GM12875 (cell line): ENCODE measurements around the gene MEGF6.

Source experiments
- H3K4me3 ChIP-seq: one replicate; pipeline ENCODE4 v1.5.1; 2011; ENCODE audit warnings: low read depth, low read length, control low read depth
- TF ChIP-seq, protein P1 (sequence below): IDR thresholded peaks from 2 replicates; pipeline ENCODE4 v1.5.1; 2011; ENCODE audit warnings: low read depth, mild to moderate bottlenecking, control low read depth, inconsistent platforms, low read length, moderate library complexity, borderline replicate concordance; ENCODE audit not compliant: insufficient read depth

Gene MEGF6

DNA sequence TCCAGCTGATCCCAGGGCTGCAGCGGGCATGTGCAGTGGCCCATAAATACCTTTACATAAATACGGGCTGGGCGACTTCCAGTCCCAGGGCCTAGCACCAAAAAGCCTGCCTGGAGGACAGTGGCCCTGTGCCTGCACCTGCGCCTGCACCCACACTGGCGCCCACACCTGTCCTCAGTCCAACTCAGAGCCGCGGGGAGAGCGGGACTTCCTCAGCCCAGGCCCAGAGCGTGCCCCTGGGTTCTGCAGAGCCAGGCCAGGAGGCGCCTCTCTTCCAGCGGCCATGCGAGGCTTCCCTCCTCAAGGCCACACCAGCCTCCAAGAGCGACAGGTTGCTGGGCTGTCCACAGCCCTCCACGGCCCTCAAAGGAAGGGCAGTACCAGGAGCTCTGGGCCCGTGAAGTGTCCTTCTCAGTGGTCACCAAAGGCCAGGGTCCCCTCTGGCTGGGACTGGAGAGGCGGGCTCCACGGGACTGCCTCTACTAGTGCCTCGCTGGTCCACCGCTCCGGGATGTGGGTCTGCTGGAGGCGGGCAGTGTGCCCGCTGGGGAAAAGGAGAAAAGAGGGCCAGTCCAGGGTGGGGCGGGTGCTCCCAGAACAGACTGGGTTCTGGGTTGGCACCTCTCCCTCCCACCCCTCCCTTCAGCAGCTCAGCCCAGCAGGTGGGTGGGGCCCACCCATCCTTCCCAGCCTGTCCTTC lies 121.1 kb downstream of the MEGF6 start:
- TF ChIP-seq, protein P1, sequence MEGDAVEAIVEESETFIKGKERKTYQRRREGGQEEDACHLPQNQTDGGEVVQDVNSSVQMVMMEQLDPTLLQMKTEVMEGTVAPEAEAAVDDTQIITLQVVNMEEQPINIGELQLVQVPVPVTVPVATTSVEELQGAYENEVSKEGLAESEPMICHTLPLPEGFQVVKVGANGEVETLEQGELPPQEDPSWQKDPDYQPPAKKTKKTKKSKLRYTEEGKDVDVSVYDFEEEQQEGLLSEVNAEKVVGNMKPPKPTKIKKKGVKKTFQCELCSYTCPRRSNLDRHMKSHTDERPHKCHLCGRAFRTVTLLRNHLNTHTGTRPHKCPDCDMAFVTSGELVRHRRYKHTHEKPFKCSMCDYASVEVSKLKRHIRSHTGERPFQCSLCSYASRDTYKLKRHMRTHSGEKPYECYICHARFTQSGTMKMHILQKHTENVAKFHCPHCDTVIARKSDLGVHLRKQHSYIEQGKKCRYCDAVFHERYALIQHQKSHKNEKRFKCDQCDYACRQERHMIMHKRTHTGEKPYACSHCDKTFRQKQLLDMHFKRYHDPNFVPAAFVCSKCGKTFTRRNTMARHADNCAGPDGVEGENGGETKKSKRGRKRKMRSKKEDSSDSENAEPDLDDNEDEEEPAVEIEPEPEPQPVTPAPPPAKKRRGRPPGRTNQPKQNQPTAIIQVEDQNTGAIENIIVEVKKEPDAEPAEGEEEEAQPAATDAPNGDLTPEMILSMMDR, result no peak
- no peak overlapping the region for H3K4me3 ChIP-seq

GRCh38 chr1:3488432-3488831 lies 122.9 kb downstream of the MEGF6 start:
- H3K4me3 ChIP-seq, result no peak overlapping the region
- TF ChIP-seq, protein P1, result no peak

DNA sequence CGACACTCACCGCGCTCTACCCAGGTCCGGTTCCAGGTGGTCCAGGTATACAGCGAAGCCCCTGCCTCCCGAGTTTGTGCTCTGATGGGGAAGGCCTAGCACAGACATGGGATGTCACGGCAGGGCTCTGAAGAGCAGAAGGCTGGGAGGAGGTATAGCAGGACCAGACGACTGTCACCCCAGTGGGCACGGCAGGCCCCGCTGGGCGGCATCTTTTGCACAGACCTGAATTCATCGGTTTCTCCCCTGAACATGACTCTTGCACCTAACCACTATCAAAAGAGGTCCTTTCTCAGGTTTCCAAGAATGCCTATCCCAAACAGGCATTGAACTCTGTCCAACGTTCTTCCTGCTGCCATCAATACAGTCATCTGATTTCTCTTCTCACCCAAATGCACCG lies 126.3 kb downstream of the MEGF6 start:
- TF ChIP-seq, protein P1, result no peak
- H3K4me3 ChIP-seq, result no peak overlapping the region

DNA sequence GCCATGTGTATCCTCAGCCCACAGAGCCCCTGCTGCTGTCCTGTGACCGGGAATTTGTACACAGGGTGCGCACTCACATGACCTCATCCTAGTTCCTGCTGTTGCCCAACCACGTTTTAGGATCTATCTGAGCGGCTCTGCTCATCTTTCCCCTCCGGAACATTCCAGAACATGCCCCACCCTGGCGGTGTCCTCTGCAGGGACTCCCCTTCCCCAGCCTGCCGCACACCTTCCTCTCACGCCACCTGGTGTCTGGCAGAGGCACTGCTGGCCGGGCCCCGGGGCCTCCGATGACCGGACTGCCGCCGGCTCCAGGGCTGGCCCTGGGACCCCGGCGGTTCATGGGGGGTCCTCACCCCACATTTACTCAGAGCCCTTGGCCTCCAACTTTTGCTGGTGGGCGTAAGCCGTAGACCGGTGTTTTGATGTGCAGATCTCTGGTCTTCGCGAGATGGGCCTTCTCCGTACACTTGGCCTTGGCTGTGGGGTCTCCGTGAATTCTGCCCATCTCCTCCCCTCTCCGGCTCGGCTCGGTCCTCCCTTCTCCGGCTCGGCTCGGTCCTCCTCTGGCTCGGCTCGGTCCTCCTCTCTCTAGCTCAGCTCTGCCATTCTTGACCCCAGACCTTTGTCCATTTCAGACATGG lies 127.4 kb downstream of the MEGF6 start:
- TF ChIP-seq, protein P1, result peak; percentile 91
- H3K4me3 ChIP-seq, result no peak overlapping the region

DNA sequence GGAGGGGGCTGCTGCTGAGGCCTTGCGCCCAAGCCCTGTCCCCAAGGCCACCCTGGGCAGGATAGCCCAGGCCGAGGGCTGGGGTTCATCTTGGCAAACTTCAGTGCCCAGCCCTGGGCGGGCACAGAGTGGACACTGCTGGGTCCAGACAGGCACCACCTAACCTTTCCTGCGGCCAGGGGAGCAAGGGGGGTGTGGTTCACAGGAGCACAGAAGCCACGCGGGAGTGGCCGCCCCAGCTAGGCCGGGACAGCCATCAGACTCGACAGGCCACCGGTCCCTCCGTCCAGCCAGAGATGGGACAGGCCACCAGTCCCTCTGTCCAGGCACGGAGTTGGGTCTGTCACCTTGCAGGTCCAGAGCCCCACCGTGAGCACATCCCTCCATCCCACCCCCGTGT lies 127.9 kb downstream of the MEGF6 start:
- TF ChIP-seq, protein P1, result no peak
- H3K4me3 ChIP-seq, result no peak overlapping the region

GRCh38 chr1:3482378-3482849 lies 128.9 kb downstream of the MEGF6 start:
- H3K4me3 ChIP-seq, result no peak overlapping the region
- TF ChIP-seq, protein P1, result peak; percentile 63

DNA sequence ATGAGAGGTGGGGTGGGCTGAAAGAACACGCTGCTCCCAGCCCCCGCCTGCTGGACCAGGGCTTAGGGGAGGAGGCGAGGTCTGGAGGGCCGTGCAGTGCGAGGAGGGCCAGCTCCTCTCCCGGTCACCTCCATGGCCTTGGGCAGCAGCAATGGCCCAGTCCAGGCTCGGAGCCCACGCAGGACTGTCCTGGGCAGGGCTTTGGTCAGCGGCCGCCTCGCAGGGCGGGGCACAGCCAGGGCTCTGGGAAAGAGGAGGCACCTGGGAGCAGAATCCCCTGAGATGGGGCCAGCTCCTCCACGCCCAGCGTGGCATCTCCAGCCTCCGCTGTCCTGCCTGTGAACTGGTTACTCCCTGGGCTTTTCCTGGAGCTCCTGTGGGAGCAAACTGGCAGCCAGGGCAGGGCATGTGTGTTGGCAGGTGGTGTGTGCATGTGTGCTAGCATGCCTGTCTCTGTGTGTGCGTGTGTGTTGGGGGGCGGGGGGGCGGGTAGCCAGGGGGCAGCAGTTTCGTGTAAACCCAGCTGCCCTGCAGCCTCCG lies 129.4 kb downstream of the MEGF6 start:
- TF ChIP-seq, protein P1, result no peak
- no peak overlapping the region for H3K4me3 ChIP-seq
